Measurements from ENCODE around the gene PPARA.

DNA sequence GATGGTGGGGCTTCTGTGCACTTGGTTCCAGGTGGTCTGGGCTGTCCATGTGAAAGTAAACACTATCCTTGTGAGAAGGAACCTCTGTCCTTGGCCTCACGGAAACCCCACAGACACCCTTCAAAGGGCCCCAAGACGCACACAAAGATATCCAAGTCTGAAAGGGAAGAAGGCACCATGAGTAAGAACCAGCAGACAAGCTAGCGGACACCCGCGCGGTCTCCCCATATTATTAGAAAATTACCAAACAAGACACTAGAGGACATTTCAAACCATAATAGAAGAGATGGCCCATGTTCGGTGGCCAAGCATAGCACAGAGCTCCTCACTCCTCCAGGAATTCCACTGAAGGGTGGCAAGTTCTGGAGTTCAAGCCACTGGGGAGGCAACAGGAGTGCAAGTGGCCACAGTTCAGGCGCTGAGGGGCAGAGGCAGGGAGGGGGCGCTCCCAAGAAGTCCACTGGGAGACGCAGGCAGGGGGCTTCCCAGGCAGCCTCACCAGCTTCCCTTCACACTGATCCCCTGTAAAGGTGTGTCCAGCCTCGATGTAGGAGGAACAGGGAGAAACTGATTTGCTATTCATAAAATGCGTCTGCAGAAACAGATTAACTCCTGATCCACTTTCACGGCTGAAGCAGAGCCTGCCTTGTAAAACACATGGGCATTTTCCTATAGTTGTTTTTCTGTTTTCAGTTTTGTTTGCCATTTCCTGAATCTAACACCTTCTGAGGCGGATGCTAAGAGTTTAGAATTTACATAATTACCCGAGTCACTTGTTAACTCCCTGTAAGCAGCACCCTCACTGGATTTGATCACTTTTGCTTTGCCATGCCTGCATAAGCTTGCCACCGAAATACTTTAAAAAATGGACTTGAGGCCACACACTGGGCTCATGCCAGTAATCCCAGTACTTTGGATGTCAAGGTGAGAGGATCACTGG lies 9.1 kb upstream of the PPARA start:
- TF ChIP-seq, protein P1, sequence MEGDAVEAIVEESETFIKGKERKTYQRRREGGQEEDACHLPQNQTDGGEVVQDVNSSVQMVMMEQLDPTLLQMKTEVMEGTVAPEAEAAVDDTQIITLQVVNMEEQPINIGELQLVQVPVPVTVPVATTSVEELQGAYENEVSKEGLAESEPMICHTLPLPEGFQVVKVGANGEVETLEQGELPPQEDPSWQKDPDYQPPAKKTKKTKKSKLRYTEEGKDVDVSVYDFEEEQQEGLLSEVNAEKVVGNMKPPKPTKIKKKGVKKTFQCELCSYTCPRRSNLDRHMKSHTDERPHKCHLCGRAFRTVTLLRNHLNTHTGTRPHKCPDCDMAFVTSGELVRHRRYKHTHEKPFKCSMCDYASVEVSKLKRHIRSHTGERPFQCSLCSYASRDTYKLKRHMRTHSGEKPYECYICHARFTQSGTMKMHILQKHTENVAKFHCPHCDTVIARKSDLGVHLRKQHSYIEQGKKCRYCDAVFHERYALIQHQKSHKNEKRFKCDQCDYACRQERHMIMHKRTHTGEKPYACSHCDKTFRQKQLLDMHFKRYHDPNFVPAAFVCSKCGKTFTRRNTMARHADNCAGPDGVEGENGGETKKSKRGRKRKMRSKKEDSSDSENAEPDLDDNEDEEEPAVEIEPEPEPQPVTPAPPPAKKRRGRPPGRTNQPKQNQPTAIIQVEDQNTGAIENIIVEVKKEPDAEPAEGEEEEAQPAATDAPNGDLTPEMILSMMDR (conservative IDR thresholded peaks at IDR 0.05; ENCODE audit: low read depth, low read length): no peak
- TF ChIP-seq EZH2 (IDR thresholded peaks at IDR 0.05; ENCODE audit: low read length, unreplicated experiment) (no peak), EZH2phosphoT487 (IDR thresholded peaks at IDR 0.05; ENCODE audit: borderline replicate concordance, low read length) (no peak)
